HL-60/S4 (cell line): ENCODE results near the gene ST3GAL6.

Source experiments
- in situ Hi-C: fragments of 300-500 bp; cut with MboI; formaldehyde crosslinking; loops from 2 replicates; pipeline ENCODE4 v1.14.3; 2022; ENCODE audit warnings: low sequenced_read_pairs

ST3GAL6 gene

DNA sequence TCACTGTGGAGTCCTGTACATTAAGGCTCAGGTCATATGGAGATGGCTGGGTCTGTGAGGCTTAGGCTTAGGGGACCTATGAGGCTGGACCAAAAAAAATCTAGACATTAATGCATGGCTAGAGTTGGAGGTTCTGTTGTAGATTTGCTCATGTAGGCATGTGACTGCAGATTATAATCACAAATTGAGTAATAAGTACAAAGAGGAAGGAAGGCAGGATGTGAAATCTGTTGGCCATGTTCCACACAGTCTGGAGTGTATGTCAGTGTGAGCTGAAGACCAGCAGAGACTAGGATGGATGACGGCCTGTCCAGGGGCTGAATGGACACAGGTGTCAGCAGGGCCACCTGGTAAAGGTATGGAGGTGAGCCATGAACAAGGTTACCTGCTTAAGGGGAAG is at the start of gene ST3GAL6:
Gene ST3GAL6 (plus strand): TSS at position 265 of the 400 bp plus-strand sequence. CDS start 5,101 bp downstream, outside the sequence.
- in situ Hi-C loops: no loop called here

DNA sequence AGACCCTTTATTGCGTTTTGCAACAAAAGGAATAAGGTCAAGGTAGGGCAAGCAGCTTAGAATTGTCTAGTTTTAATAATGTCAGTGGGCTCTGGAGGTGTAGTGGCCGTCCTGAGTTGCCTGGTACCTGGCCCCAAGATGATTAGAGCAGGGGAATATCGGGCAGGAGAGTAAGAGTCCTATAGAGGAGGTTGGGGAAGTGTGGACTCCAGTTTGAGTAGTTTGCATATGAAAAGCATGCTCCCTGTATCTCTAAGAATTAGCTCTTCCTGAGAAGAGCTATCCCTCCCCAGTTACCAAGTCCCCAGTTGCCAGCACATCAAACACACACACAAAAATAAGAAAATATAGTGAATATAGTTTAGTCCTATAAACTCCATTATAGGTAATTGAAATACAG is 49.2 kb upstream of the ST3GAL6 start:
- in situ Hi-C loops: no loop called here

- in situ Hi-C loops: no loop called here
Measured at GRCh38 chr3:98717584-98717983, 45.6 kb upstream of the ST3GAL6 start.

DNA sequence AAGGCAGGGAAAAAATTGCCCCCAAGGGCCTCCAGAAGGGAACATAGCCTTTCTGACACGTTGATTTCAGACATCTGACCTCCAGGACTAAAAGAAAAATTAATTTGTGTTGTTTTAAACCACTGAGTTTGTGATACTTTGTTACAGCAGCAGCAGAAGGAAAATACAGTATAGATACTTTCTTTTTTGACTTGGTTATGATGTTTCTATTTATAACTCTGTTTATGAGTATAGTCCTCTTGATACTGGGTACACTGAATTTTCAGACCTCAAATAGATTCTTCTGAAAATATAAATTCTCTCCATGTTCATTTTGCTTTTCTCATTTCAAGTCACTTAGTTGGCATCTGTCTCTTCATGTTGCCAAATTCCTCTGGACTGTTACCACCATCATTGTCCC is 44.4 kb upstream of the ST3GAL6 start:
- in situ Hi-C loops: no loop called here

GRCh38 chr3:98721776-98722175 is 41.4 kb upstream of the ST3GAL6 start:
- in situ Hi-C loops: no loop called here

GRCh38 chr3:98722389-98722788 is 40.8 kb upstream of the ST3GAL6 start:
- in situ Hi-C loops: no loop called here

DNA sequence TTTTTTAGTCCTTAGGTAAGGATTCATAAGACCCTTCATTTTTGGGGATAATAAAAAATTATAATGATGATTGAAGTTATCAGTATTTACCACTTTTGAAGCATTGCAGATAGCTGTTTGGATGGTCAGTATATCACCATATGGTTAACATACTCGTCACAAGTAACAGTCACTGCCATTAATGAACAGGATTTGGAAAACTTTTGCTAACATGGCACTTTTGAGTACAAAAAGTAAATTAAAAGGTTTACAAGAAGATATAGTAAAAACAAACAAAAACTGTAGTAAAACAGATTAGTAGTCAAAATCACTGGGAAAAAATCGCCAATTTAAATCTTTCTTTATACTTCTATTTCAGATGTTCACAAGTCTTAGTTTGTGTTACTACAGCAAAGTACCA is 37.8 kb upstream of the ST3GAL6 start:
- in situ Hi-C loops: no loop called here

DNA sequence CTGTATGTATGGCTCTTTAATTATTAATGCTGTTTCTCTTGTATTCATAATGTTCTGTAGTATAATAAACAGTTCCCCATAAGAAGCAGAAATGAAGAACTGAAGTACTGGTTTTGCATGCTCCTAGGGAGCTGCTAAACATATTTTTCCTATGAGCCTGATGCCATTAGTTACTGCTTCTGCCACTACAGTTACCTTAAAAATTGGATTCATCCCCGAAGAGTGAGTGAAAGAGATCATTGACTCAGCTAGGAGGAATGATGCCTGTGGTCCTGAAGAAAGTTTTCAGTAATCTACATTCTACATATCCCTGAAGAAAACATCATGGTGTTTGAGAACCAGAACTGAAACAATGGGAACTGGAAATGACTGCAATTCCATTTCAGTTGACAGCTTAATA is 37.1 kb upstream of the ST3GAL6 start:
- in situ Hi-C loops: no loop called here

GRCh38 chr3:98727638-98728037 is 35.5 kb upstream of the ST3GAL6 start:
- in situ Hi-C loops: no loop called here

DNA sequence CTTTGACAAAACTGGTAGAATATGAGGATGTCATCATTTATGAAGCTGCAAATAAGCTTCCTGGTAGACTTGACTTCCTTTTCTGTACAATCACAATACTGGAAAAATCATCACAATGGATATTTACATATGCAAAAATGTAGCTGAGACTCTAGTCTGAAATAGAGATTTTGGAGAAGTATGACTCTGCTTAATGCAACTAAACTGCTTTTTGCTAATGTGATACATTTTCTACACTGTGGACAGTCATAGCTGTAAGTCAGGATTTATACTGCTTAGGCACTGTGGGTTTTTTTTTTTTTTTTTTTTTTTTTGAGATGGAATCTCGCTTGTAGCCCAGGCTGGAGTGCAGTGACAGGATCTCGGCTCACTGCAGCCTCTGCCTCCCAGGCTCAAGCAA is 34.5 kb upstream of the ST3GAL6 start:
- in situ Hi-C loops: no loop called here

DNA sequence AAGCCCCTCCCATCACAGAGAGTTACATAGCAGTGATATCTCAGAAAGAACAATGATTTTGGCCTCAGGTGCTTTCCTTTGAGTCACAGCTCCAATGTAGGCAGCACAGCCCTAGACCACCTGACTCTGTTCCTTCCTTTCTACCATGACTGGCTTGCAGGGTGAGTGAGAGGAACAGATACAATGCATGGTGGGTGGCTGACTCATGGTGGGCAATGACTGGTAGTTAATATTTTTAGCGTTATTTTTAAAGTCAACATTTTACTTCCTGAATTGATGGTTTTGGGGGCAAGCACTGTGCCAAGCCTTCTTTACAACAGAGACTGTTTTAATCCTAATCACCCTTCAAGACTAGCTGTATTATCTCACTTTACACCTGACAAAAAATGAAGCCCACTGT is 32.8 kb upstream of the ST3GAL6 start:
- in situ Hi-C loops: no loop called here

DNA sequence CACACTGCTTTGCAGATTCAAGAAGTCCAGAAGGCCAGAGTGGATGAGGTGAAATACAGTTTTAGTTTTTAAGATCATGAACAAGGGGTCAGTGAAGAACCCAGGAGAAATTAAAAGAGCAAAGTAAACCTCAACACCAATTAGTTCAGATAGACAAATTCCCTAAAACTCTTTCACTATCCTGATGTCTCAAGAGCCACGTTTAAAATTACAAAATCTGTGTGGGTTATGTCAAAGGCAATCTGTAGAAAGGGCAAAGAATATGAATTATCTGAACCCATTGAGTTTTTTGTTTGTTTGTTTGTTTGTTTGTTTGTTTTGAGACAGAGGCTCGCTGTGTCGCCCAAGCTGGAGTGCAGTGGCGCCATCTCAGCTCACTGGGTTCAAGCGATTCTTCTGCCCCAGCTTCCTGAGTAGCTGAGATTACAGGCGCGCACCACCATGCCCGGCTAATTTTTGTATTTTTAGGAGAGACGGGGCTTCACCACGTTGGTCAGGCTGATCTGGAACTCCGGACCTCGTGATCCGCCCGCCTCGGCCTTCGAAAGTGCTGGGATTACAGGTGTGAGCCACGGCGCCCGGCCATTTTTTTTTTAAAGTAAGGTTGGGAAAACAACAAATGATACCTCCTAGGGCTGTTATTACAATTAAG is 32.1 kb upstream of the ST3GAL6 start:
- in situ Hi-C loops: no loop called here

- in situ Hi-C loops: no loop called here
Measured at GRCh38 chr3:98731720-98732285, 31.3 kb upstream of the ST3GAL6 start.

DNA sequence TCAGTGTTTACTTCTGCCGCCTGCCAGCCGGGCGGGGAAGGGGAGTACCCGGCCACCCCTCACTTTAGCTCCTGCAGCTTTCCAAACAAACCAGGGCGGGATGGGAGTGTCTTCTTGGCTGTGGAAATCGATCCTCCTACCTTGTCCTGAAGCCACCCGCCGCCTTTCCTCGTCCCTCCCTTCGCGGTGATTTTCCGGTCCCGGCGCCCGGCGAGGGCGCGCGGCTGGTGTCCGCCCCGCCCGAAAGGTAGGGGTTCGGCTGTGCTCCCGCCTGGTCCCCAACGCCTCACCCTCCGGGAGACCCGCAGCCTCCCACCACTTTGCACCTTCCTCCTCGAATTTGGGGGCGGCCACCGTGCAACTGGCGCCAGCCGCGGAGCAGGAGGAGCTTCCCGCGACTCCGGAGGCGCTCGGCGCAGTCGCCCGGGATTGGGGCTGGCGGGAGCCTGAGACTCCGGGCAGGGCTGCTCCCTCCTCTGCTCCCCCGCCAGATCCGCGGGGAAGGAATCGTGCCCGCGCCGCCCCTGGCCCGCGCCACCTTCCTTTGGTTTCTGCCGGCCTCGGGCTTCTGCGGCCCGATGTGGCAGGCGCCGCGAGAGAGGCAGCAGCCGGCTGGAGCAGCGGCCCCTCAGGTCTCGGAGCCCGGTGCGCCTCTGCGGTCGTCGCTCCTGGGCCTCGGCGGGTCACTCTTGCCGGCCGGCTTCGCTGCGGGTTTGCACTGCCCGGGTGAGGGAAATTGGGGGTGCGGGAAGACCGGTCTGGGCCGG is 30.7 kb upstream of the ST3GAL6 start:
- in situ Hi-C loops: no loop called here

DNA sequence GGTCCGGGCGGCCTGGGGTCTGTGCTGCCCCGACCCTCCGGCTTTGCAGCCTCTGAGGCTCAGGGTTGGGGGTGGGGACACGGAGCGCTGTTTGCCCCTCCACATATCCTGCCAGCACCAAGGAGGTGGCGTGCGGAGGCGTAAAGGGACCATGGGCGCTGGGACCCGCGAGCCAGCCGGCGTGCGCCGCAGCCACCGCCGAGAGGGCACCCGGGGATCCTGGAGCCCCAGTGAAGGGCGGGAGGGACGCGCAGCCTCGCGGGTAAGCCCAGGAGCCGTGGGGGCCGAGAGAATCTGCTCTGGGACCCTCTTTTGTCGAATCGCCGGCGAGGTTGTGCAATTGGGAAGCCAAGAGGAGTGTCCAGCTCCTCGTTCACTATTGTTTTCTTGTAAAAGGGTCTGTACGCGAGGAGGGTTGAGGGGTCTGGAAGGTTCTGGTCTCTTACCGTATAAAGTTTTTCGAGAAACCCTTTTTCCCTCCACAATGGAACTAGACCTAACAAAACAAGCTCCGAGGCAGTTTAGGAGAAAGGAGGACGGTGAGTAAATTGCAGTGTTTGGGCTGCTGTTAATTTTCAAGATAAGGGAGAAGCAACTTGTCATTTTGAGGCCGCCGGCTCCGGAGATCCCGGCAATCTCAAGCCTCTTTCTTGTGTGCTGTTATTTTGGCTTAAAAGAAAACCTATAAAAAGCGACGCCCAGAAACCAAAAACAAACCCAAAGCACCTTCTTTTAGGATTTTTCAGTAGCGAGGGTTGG is 29.9 kb upstream of the ST3GAL6 start:
- in situ Hi-C loops: no loop called here

- in situ Hi-C loops: no loop called here
Measured at GRCh38 chr3:98733812-98734281, 29.3 kb upstream of the ST3GAL6 start.

DNA sequence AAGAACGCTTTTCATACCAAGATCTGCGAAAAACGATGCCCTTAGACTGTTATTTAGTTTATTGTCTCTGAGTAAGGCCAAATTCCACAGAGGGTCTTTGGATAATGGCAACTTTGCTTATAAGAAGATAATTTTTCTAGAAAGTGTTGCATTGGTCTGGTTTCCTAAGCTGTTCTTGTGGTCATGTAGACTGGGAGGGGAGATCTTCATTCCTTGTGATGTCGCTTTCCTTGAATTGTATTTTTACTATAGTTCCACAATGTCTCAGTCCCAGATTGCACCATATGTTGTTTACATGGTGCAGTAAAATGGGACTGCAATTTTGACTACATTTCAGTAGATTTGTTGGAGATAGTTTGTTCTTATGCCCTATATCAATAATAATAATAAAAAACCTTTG is 28.8 kb upstream of the ST3GAL6 start:
- in situ Hi-C loops: no loop called here

DNA sequence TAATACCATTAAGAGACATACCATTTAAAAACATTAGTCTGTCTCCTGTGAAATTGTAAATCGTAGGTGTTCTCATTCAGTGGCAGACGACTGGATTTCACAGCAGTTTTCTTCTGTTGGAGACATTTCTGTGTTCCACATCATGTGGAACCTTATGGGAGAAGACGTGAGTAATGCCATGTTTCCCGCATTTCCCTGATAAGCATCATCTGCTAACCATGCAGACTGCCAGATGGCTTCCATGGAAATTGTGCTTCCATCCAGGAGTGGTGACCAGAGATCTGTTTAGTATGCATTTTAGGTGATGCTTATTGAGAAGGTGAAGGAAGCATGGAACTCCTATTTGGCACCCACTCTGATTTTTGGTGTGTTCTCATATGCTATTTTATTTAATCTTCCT is 28.4 kb upstream of the ST3GAL6 start:
- in situ Hi-C loops: no loop called here

GRCh38 chr3:98735296-98735695 is 27.8 kb upstream of the ST3GAL6 start:
- in situ Hi-C loops: no loop called here

DNA sequence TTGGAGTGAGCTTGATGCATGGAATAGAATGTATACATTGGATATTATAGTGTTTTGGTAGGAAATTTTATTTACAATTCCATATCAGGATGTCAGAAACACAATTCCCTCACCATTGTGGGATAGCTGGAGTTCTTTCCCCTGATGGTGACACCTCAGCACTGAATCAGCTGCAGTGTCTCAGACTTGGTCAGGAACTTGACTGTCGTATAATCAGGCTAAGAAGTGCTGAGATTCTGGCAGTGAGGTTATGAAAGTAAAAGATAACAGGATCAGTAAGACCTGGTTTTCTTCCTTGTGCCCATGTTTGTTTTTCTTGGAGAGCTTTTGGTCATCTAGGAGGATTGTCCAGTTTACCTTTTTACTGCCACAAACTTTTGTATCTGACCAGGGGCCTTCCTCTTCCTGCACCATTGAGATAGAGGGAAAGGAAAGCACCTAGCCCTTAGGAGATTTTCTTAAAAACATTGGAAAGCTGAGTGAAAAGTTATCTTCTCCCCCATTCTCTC is 27.3 kb upstream of the ST3GAL6 start:
- in situ Hi-C loops: no loop called here

DNA sequence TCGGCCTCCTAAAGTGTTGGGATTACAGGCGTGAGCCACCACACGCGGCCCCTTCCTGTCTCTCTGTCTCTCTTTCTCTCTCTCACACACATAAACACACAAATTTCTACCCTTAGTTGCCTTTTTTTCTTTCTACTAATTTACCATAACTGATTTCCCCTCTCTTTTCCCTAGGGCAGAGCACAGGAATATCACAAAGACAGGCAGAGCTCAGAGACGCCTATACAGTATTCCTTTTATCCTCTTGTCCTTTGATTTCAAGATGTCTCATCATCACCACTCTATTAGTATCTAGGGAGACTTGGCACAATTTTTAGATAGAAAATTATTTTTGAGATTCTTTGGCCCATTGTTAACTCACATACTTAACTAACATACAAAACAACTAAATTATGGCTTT is 25.8 kb upstream of the ST3GAL6 start:
- in situ Hi-C loops: no loop called here
